Measurements from ENCODE around the gene SPATA1.
"Not testable (repeated sequence)": the region's sequence is repeated elsewhere in the genome, so short reads cannot be mapped to it uniquely, and the experiment has no call there.

Gene SPATA1

GRCh38 chr1:84510165-84510564 lies 4.0 kb downstream of the SPATA1 start:
- no peak for DNase-seq

GRCh38 chr1:84510668-84511067 lies 4.5 kb downstream of the SPATA1 start:
- no peak for DNase-seq

- DNase-seq, result no peak
Observed at GRCh38 chr1:84524590-84524989, 18.4 kb downstream of the SPATA1 start.

GRCh38 chr1:84525779-84526178 lies 19.6 kb downstream of the SPATA1 start:
- DNase-seq, result no peak

- no peak for DNase-seq
Observed at GRCh38 chr1:84538599-84538998, 32.4 kb downstream of the SPATA1 start.

- DNase-seq, result no peak
Observed at GRCh38 chr1:84539972-84540371, 33.8 kb downstream of the SPATA1 start.

GRCh38 chr1:84540759-84541158 lies 34.6 kb downstream of the SPATA1 start:
- DNase-seq, result no peak

GRCh38 chr1:84541679-84542078 lies 35.5 kb downstream of the SPATA1 start:
- no peak for DNase-seq

- DNase-seq, result no peak
Observed at GRCh38 chr1:84550826-84551225, 44.6 kb downstream of the SPATA1 start.

- no peak for DNase-seq
Observed at GRCh38 chr1:84569216-84569615, 63.0 kb downstream of the SPATA1 start.

- no peak for DNase-seq
Observed at GRCh38 chr1:84570436-84571149, 64.4 kb downstream of the SPATA1 start.

GRCh38 chr1:84571150-84571535 lies 65.0 kb downstream of the SPATA1 start:
- DNase-seq, result no peak

- no peak for DNase-seq
Observed at GRCh38 chr1:84573481-84573966, 67.3 kb downstream of the SPATA1 start.

- peak; percentile 94 for DNase-seq
Observed at GRCh38 chr1:84573967-84574842, 68.0 kb downstream of the SPATA1 start, which contains the start of gene CTBS. CTBS (minus strand) TSS chr1:84574440; CDS start chr1:84574415, 25 bp downstream.

GRCh38 chr1:84574936-84575335 lies 68.8 kb downstream of the SPATA1 start:
- DNase-seq, result no peak

GRCh38 chr1:84581648-84582047 lies 75.5 kb downstream of the SPATA1 start:
- DNase-seq, result no peak

- peak; percentile 82 for DNase-seq
Observed at GRCh38 chr1:84582802-84583587, 76.8 kb downstream of the SPATA1 start.

- no peak for DNase-seq
Observed at GRCh38 chr1:84583648-84584047, 77.5 kb downstream of the SPATA1 start.

- no peak for DNase-seq
Observed at GRCh38 chr1:84584126-84584525, 77.9 kb downstream of the SPATA1 start.

- no peak for DNase-seq
Observed at GRCh38 chr1:84585803-84586202, 79.6 kb downstream of the SPATA1 start.

GRCh38 chr1:84587099-84587498 lies 80.9 kb downstream of the SPATA1 start:
- no peak for DNase-seq

- DNase-seq, result not testable (repeated sequence)
Observed at GRCh38 chr1:84594959-84595358, 88.8 kb downstream of the SPATA1 start.

GRCh38 chr1:84597011-84597410 lies 90.8 kb downstream of the SPATA1 start:
- no peak for DNase-seq

Data from islet precursor cell (in vitro differentiated cells).